HepG2 (cell line): ENCODE data around the gene PPIB. TPM values are rescaled to one million over a fixed set of nuclear protein-coding genes. Genes with fewer than 3 reads are reported as not detected.

Experiments used
- PCBP1 ChIP-seq: fragments of 200-400 bp; formaldehyde crosslinking; IDR thresholded peaks from 2 replicates; pipeline ENCODE4 v1.6.1; 2017; ENCODE audit warnings: mild to moderate bottlenecking, low read depth, low read length, borderline replicate concordance
- POLR2A ChIP-seq, 2 experiments: IDR thresholded peaks; 2 replicates each; pipeline ENCODE4 v1.6.1; 2011; ENCODE audit warnings: low read depth in 2 of 2, low read length in 2 of 2, mild to moderate bottlenecking in 1 of 2, moderate library complexity in 1 of 2; ENCODE audit not compliant: insufficient read depth in 1 of 2
- RXRA ChIP-seq: sonication (generic); formaldehyde crosslinking; IDR thresholded peaks from 2 replicates; pipeline ENCODE4 v1.5.1; 2020; ENCODE audit warnings: missing genetic modification reagents
- SAP130 ChIP-seq: IDR thresholded peaks from 2 replicates; pipeline ENCODE4 v1.6.1; 2016; ENCODE audit warnings: low read depth
- SP140L ChIP-seq: sonication (generic); formaldehyde crosslinking; IDR thresholded peaks from 2 replicates; pipeline ENCODE4 v1.4.0; 2020; ENCODE audit warnings: missing genetic modification reagents, borderline replicate concordance
- SP4 ChIP-seq: sonication (generic); formaldehyde crosslinking; IDR thresholded peaks from 2 replicates; pipeline ENCODE4 v1.8.1; 2023; ENCODE audit warnings: mild to moderate bottlenecking, missing genetic modification reagents
- SPEN ChIP-seq: sonication (generic); formaldehyde crosslinking; IDR thresholded peaks from 2 replicates; pipeline ENCODE4 v1.5.1; 2020; ENCODE audit warnings: low read depth, mild to moderate bottlenecking, missing genetic modification reagents
- ZNF224 ChIP-seq: sonication (generic); formaldehyde crosslinking; IDR thresholded peaks from 2 replicates; pipeline ENCODE4 v1.5.0; 2020; ENCODE audit warnings: mild to moderate bottlenecking, missing genetic modification reagents
- ZNF280B ChIP-seq: sonication (generic); formaldehyde crosslinking; IDR thresholded peaks from 2 replicates; pipeline ENCODE4 v1.5.0; 2020; ENCODE audit warnings: missing genetic modification reagents, mild to moderate bottlenecking, borderline replicate concordance
- ZNF317 ChIP-seq: sonication (generic); formaldehyde crosslinking; IDR thresholded peaks from 2 replicates; pipeline ENCODE4 v1.5.0; 2020; ENCODE audit warnings: mild to moderate bottlenecking, missing genetic modification reagents
- ZNF501 ChIP-seq: sonication (generic); formaldehyde crosslinking; IDR thresholded peaks from 2 replicates; pipeline ENCODE4 v1.5.1; 2020; ENCODE audit warnings: mild to moderate bottlenecking, moderate library complexity, missing genetic modification reagents
- ZNF530 ChIP-seq: sonication (generic); formaldehyde crosslinking; IDR thresholded peaks from 2 replicates; pipeline ENCODE4 v1.5.0; 2020; ENCODE audit warnings: low read depth, mild to moderate bottlenecking, missing genetic modification reagents
- ZNF749 ChIP-seq: sonication (generic); formaldehyde crosslinking; IDR thresholded peaks from 2 replicates; pipeline ENCODE4 v1.8.0; 2022; ENCODE audit warnings: mild to moderate bottlenecking, missing genetic modification reagents, moderate library complexity, borderline replicate concordance
- ZNF773 ChIP-seq: sonication (generic); formaldehyde crosslinking; IDR thresholded peaks from 2 replicates; pipeline ENCODE4 v1.4.0; 2020; ENCODE audit warnings: missing genetic modification reagents, borderline replicate concordance
- ZNF879 ChIP-seq: sonication (generic); formaldehyde crosslinking; IDR thresholded peaks from 2 replicates; pipeline ENCODE4 v1.8.1; 2023; ENCODE audit warnings: missing genetic modification reagents
- polyA plus RNA-seq, 8 experiments: library from polyadenylated mRNA; depleted of rRNA in 3 of 8; stranded (reverse) in 7 of 8; unstranded in 1 of 8; fragments of >200 nt; fragmentation: Illumina TruSeq in 4 of 8; extraction: Trizol in 4 of 8; gene quantifications; 2 replicates each; pipeline versions ENCODE4 v1.2.1 to v1.2.3, GENCODE V29; 2011 to 2016; ENCODE audit warnings: low read depth in 4 of 8, missing spikeins in 1 of 8, mixed read lengths in 1 of 8; ENCODE audit not compliant: insufficient read depth in 1 of 8
- total RNA-seq, 5 experiments: library from RNA; depleted of rRNA; stranded (reverse); fragments of >200 nt; fragmentation: Illumina TruSeq; extraction: Trizol; gene quantifications; 2 replicates each; pipeline ENCODE4 v1.2.3, GENCODE V29; 2016; ENCODE audit warnings: low read depth in 1 of 5
- TF ChIP-seq, protein P1 (sequence below): sonication (generic); formaldehyde crosslinking; IDR thresholded peaks from 2 replicates; pipeline ENCODE4 v1.8.0; 2022; ENCODE audit warnings: mild to moderate bottlenecking, missing genetic modification reagents, moderate library complexity
- TF ChIP-seq, protein P2 (sequence below): sonication (generic); formaldehyde crosslinking; IDR thresholded peaks from one replicate; pipeline ENCODE4 v1.5.1; 2020; ENCODE audit warnings: mild to moderate bottlenecking, missing genetic modification reagents; ENCODE audit errors: not compliant biosample characterization

The PPIB gene
- total and polyA plus RNA-seq, 2 of the 13 experiments (the other 11 are each of a cell fraction or from before 2014, with no cell fraction given), result 780 to 882 TPM

DNA sequence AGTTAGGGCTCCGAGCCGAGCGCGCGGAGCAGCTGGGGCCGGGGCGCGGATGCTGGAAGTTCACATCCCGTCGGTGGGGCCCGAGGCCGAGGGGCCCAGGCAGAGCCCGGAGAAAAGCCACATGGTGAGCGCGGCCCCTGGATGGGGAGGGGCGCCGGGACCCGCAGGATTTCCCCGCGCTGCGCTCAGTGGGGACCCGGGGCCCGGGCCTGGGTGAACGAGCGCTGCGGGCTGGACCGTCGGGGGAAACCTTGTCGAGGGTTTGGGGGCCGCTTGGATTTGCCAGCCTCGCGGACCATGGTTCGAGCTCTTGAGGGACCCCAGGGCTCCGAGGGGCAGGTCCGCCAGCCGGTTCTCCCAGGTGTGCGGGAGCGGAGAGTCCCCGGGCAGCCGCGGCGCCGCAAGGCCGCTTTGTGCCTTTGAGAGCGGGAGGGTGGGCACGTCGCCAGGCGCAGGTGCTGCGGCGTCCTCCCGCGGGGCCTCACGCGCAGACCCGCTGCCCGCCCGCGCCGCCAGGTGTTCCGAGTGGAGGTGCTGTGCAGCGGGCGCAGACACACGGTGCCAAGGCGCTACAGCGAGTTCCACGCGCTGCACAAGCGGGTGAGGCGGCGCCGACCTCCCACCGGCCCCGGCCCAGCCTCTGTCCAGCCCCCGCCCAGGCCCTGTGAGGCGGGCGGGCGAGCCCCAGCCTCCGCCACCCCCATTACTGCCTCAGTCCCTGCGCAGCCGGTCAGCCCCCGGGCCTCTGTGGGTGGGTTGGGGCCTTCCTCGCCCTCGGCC lies 10.9 kb downstream of the PPIB start, which contains the start of gene SNX22 (continued):
- TF ChIP-seq, protein P1, sequence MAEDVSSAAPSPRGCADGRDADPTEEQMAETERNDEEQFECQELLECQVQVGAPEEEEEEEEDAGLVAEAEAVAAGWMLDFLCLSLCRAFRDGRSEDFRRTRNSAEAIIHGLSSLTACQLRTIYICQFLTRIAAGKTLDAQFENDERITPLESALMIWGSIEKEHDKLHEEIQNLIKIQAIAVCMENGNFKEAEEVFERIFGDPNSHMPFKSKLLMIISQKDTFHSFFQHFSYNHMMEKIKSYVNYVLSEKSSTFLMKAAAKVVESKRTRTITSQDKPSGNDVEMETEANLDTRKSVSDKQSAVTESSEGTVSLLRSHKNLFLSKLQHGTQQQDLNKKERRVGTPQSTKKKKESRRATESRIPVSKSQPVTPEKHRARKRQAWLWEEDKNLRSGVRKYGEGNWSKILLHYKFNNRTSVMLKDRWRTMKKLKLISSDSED (CRISPR knock-in tag), result peak; percentile 5; the same call in 1 of the 2 replicates
- TF ChIP-seq ZNF224 (CRISPR knock-in tag), result no peak
- TF ChIP-seq ZNF501 (CRISPR knock-in tag), result 0 out of 2 replicates have a peak, but pooled peaks have one; percentile 17
- 0 out of 2 replicates have a peak, but pooled peaks have one; percentile 19 for TF ChIP-seq PCBP1
- TF ChIP-seq SP140L (CRISPR knock-in tag), result no peak
- TF ChIP-seq ZNF317, result peak; percentile 56; the same call in 1 of the 2 replicates
- TF ChIP-seq POLR2A (IDR thresholded peaks at IDR 0.05; ENCODE audit: insufficient read depth in 1 of 2, low read depth in 2 of 2, low read length in 2 of 2), result peak in 1 of 2 experiments; percentile 79; a peak in 3 of 4 replicates
- TF ChIP-seq SP4 (CRISPR knock-in tag), result no peak
- TF ChIP-seq RXRA, result 0 out of 2 replicates have a peak, but pooled peaks have one; percentile 6
- peak; percentile 44; the same call in 1 of the 2 replicates for TF ChIP-seq SPEN (CRISPR knock-in tag)
- 0 out of 2 replicates have a peak, but pooled peaks have one; percentile 46 for TF ChIP-seq ZNF773 (CRISPR knock-in tag)
- no peak for TF ChIP-seq ZNF879 (CRISPR knock-in tag)
- TF ChIP-seq ZNF749 (CRISPR knock-in tag), result no peak; the same call in 1 of the 2 replicates
- TF ChIP-seq SAP130 (CRISPR knock-in tag), result peak; percentile 40
- TF ChIP-seq, protein P2, sequence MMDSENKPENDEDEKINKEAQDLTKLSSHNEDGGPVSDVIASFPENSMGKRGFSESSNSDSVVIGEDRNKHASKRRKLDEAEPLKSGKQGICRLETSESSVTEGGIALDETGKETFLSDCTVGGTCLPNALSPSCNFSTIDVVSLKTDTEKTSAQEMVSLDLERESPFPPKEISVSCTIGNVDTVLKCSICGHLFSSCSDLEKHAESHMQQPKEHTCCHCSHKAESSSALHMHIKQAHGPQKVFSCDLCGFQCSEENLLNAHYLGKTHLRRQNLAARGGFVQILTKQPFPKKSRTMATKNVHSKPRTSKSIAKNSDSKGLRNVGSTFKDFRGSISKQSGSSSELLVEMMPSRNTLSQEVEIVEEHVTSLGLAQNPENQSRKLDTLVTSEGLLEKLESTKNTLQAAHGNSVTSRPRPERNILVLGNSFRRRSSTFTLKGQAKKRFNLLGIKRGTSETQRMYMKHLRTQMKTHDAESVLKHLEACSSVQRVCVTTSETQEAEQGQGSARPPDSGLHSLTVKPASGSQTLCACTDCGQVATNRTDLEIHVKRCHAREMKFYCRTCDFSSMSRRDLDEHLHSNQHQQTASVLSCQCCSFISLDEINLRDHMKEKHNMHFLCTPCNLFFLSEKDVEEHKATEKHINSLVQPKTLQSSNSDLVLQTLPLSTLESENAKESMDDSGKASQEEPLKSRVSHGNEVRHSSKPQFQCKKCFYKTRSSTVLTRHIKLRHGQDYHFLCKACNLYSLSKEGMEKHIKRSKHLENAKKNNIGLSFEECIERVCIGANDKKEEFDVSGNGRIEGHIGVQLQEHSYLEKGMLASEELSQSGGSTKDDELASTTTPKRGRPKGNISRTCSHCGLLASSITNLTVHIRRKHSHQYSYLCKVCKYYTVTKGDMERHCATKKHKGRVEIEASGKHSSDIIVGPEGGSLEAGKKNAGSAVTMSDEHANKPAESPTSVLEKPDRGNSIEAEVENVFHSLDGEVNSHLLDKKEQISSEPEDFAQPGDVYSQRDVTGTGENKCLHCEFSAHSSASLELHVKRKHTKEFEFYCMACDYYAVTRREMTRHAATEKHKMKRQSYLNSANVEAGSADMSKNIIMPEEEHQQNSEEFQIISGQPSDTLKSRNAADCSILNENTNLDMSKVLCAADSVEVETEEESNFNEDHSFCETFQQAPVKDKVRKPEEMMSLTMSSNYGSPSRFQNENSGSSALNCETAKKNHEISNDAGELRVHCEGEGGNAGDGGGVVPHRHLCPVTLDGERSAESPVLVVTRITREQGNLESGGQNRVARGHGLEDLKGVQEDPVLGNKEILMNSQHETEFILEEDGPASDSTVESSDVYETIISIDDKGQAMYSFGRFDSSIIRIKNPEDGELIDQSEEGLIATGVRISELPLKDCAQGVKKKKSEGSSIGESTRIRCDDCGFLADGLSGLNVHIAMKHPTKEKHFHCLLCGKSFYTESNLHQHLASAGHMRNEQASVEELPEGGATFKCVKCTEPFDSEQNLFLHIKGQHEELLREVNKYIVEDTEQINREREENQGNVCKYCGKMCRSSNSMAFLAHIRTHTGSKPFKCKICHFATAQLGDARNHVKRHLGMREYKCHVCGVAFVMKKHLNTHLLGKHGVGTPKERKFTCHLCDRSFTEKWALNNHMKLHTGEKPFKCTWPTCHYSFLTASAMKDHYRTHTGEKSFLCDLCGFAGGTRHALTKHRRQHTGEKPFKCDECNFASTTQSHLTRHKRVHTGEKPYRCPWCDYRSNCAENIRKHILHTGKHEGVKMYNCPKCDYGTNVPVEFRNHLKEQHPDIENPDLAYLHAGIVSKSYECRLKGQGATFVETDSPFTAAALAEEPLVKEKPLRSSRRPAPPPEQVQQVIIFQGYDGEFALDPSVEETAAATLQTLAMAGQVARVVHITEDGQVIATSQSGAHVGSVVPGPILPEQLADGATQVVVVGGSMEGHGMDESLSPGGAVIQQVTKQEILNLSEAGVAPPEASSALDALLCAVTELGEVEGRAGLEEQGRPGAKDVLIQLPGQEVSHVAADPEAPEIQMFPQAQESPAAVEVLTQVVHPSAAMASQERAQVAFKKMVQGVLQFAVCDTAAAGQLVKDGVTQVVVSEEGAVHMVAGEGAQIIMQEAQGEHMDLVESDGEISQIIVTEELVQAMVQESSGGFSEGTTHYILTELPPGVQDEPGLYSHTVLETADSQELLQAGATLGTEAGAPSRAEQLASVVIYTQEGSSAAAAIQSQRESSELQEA, result no peak
- TF ChIP-seq ZNF280B, result peak; percentile 31; the same call in 1 of the 2 replicates
- TF ChIP-seq ZNF530 (CRISPR knock-in tag), result no peak
